Activated gamma-delta T cell (primary cell): ENCODE data around the gene PTPRE.
"Not testable (repeated sequence)": the region's sequence is repeated elsewhere in the genome, so short reads cannot be mapped to it uniquely, and the experiment has no call there.

Experiments used
- DNase-seq: peaks from one replicate; lab custom pipeline; 2025; lab: John Stamatoyannopoulos, UW

The PTPRE gene

DNA sequence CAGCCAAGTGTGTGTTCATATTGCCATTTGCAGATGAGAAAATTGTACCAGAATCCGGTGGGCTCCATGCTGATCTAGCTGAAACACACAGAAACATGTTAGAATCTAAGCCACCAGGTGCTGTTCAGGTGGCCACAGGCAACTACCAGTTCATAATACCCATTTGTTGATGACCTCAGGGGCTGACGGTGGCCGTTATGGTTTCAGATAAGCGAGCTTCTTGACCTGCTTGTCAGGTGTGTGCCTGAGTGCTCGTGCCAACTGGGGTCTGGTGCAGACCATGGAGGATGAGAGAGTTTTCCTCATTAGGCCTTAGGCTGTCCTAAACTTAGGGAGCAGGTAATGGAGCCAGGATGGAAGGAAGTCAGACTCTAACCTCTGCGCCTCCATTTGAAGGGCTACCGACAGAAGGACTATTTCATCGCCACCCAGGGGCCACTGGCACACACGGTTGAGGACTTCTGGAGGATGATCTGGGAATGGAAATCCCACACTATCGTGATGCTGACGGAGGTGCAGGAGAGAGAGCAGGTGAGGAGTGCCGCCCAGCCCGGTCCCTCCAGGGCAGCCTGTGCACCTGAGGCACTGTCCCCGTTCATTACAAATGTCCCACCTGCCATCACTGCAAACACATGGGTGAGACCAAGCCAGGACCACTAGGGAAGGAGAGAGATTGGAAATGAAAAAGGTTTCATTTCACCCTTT is 166.2 kb downstream of the PTPRE start:
- no peak for DNase-seq

DNA sequence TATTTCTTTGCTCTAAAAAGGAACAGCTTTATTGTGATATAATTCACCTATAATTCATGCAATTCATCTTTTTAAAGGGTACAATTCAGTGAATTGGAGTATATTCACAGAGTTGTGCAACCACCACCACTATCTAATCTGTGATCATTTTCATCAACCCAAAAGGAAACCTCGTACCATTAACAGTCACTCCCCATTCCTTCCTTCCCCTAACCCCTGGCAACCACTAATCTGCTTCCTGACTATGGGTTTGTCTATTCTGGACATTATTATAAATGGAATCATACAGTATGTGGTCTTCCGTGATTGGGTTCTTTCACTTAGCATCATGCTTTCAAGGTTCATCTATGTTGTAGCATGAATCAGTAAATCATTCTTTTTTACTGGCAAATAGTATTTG is 167.0 kb downstream of the PTPRE start:
- DNase-seq = no peak

DNA sequence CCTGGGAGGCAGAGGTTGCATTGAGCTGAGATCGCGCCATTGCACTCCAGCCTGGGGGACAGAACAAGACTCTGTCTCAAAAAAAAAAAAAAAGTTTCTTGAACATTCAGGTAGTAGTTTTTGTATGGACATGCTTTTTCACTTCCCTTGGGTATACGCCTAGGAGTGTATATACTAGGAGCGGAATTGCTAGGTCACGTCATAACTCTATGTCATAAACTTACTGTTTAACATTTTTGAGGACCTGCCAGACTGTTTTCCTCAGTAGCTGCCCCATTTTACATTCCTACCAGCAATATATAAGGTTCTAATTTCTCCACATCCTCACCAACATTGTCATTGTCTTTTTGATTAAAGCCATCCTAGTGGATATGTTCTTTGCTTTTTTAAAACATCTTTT is 167.7 kb downstream of the PTPRE start:
- no peak for DNase-seq

DNA sequence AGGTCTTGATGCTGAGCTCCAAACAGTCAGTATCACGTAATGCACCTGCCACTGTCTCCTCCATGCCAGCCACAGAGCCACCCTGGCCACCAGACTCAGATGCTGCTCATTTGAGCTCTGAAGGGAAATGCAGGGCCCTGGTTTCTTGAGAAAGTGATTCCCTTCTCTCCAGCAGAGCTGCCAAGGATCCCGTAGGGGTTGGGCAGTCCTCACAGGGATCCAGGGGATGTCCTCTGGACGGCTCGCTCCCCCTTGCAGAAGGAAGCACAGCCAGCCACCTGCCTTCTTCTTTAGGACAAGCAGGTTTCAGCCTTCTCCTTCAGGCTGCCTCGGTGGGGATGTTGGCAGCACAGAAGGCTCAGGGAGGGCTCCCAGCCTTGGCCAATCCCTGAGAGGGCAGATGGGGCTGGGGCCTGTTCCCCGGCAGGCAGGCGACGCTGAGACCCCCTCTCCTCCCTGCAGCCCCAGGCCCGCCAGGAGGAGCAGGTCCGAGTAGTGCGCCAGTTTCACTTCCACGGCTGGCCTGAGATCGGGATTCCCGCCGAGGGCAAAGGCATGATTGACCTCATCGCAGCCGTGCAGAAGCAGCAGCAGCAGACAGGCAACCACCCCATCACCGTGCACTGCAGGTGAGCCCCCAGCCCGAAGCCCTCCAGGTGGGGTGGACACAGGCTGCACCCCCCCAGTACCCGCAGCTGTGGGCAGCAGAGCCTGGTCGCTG is 170.4 kb downstream of the PTPRE start:
- no peak for DNase-seq

DNA sequence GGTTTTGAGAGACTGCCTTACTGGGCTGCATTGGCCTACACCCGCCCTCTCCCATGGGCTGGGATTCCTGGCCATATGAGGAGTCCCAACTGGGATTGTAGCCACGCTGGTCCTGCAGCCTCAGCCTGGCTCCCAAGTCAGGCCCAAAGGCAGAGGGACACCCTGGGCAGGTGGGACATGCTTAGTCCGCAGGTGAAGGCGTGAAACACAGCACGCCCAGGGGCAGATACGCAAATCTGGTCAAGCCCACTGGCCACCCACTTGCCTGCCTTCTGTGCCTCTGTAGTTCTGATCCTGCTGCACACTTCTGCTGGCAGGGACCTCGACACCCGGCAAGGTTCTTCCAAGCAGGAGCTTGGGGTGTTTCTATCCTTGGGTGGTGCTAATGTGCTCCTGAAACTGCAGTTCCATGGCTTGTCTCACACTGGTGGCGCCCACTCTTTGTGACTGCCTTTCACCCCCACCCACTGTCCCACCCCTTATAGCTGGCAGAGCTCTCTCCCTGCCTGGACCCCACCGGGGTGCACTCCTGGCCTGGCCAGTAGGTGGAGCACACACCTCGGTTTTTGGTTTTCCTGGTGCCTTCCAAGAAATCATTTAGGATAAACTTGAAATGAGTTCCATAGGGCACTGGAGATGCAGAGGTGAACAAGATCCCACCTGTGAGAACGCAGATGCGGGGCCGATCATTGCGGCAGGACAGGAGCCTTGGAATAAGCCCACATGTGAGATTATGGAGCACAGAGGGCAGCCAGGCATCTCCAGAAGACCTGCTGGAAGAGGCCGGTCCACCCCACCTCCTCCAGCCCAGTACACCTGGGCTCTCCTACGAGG is 171.4 kb downstream of the PTPRE start:
- no peak for DNase-seq

DNA sequence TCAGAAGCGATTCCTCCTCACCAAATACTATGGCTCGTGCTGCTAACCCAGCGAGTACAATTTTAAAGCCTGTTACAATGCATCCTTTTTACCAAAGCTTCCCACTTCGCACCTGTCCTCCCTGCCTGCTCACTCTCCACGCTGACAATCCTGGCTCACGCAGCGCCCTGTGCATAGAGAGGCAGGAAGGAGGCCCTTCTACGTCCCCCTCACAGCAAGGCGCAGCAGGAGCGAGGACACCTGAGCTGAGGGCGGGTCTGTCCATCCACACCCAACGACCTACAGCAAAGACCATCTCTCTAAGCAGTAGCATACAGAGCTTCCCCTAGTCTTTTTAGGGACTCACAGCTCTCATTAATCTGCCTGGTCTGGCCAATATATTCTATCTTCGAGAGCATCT is 173.3 kb downstream of the PTPRE start:
- DNase-seq = no peak

DNA sequence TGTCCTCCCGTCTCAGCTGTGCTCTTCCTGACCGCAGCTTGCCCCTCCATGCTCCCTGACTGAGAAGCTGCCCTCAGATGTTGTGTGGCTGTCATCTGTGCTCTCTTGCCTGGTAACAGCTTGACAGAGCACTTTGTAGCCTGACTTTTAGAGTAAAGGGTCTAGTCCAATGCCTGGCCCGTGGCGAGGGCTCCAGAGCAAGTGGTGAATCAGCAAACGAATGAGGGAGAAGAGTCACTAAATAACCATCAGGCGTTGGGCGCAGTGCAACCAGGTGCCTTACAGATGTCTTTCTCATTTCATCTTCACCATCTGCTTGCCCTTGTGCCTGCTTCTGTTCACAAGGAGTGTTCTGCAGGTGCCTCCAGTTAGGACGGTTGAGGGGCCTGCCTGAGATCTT is 173.7 kb downstream of the PTPRE start:
- DNase-seq = no peak

DNA sequence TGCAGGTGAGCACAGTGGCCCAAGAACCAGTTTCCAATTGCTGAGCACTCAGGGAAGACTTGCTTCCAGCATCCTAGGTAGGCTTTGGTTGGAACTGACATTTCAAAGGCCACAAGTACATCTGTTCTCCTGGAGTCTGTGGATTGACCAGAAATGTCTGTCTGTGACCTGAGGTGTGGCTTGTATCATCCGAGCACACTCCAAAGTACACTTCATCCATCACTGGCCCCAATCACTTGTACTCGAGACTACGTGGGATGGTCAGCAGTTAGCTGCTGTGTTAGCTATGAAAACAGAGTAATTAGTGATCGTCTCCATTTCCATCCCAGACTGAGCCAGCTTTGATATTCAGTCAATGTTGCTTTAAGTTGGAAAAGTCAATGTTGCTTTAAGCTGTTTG is 174.3 kb downstream of the PTPRE start:
- DNase-seq = no peak

DNA sequence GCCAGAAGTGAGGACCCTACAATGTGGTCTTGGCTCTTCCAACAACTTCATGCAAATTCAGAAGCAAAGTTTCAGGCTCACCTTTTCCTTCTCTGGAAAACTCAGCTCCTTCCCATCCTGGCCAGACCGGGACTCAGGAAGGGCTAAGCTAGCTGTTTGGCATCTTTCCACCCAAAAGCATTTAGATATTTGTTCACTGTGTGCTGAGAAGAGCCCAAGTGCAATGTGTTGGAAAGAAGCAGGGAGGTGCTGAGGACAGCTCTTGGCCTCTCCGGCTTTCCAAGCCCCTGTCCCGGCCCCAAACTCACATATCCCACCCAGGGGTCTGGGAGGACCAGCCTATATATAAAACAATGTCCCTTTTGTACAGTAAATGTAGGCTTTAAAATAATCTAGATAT is 174.8 kb downstream of the PTPRE start:
- DNase-seq = no peak

DNA sequence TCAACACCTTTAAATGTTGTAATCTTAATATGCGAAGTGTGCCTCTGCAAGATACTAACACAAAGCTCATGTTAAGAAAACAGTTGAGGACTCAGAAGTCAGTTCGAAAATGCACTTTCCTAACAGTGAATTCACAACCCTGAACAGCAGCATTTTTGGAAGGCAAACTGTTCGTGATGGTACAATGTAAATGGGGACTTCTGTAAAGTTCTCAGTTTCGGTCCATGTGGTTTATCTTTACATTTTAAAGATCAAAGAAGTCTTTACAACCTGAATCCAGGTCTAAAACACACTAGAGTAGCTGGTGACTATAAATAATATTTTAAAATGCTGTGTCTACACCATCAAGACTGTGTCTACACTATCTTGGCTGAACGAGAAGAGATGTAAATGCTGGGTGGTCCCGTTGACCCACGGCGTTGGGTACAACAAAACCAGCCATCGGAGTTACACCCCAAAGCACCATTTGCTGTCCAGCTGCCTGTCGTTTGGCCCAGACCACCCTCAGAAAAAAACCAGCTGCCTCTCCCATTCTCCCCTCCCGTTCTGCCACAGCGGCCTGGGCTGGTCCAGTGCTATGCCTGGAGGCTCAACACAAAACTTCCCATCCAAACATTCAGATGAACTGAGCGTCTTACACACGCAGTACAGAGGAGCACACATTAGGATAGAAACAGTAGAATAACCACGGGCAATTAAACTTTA is 176.4 kb downstream of the PTPRE start:
- no peak for DNase-seq

DNA sequence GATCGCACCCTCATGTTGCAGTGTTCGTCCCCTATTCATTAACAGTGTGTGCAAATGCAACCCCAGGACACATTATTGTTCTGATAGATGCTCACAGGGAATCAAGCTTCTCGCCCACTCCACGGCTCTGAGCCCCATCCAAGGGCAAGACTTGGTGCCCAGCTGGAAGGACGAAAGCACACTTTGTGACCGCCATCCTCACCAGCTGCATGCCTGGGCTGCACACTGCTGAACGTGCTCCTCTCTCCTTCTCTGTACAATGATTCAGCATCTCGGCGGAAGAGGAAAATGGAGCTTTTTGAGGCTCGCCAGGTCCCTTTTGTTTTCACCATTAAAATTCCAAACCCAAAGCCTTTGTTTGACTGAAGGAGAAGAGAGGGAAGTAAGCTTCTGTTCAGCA is 177.5 kb downstream of the PTPRE start:
- DNase-seq = no peak

DNA sequence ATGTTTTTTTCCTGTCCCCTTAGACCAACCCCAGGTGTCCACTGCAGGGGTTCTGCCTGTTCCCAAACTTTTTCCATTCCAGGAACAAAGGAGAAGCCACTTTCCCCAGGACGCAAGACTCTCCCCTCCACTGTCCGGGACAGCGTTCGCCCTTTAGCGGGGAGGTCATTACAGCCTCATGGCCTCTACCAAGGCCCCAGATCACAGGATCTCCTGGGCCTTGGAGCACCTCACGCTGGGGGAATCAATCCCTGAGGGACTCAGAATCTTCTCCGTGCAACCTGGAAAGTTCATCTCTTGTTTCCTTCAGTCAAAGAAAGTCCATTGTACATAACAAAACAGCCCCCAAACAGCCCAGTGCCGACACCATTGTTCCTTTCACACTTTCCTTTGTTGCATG is 178.1 kb downstream of the PTPRE start:
- no peak for DNase-seq

DNA sequence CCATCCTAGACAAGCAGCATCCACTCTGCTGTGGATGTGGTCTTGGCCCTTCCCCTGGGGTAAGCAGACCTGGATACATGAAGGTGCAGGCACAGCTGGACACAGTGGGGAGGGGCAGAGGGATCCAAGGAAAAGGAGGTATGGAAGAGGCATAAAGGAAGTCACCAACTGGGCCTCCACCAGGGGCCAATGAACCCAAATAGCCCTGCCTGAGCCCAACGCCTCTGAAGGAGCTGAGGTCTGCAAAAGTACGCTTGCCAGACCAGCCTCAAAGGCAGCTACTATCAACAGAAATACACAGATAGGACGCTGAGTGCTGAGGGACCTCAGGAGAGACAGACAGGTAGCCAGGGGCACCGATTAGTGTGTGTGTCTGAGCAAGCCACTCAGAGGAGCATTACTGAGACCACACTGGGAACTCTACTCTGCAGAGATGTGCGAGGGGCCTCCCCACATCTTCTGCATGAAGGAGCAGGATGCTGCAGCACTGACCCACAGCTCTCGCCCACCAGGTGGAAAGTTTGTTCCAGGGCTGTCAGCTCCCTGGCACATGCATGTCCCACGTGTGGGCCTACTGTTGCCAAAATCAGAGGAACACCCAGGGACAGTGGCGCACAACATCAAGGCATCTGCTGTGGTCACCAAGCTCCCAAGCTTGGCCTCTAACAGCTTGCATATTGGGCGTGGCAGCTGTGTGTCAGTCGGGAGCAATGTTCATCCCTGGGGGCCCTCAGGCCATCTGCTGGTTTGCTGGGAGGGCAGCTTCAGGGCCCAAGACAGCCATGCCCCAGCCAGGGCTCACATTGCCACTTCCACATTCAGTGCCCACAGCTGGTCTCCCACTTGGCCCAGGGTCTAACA is 179.3 kb downstream of the PTPRE start:
- DNase-seq = no peak

DNA sequence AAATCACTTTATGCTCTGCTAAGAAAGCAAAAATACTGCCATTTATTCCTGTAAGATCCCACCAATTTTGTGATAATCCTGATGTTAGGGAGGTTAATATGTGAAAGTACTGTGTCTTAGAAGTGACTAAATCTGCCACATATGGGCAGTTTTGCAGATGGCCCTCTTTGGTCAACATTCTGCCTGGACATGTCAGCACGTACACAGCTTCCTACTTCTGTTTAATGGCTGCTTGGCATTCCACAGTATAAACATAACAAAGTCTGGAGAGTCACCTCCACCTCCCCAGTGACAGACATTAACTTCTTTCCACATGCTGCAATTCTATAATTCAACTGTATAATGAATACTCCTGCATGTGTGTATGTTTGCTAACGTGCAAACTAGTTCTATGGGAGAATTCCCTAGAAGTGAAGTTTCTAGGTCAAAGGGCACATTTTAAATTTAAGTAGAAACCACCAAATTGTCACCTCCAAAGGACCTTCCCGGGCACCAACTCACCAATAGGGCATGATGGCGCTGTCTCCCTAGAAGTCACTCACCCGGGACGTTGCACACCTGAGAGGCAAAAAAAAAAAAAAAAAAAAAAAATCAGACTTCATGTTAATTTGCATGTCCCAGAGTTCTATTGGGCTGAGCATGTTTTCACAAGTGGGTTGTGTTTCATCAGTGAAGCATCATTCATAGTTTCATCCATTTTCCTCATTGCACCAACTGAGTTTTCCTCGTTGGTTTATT is 180.4 kb downstream of the PTPRE start:
- no peak for DNase-seq

DNA sequence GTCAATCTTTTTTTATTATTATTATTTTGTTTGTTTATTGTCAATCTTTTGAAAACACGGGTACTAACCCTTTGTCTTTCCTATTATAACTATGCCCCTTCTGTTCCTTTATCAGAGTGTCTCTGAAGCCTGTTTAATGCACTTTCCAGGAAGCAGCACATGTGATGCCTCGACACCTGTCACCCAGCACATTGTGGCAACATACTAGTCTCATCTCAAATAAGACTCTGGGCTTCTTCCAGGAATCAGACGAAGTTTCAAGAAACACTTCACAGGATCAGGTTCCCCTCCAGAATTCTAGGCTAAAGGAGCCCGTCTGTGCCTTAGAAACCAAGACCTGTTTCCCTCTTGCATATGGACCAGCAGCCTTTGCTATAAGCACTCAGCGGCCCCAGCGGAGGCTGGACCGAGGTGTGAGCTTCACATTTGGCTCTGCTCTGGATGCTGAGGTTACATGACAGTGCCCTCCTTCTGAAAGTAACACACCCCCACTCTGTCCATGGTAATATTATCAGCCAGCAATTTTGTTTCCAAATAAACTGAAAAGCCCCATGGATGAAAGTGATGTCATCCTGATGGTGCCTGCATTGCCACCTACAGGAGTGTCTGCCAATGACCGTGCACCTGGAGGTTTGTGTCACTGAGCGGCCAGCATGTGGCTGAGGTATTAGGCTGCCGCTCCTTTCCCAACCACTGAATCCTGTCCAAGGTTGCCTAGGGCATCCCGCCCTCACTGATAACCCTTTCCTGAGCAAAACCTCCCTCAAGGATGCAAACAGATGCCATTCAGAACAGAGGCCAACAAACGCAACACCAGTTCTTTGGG is 181.2 kb downstream of the PTPRE start:
- DNase-seq = no peak

DNA sequence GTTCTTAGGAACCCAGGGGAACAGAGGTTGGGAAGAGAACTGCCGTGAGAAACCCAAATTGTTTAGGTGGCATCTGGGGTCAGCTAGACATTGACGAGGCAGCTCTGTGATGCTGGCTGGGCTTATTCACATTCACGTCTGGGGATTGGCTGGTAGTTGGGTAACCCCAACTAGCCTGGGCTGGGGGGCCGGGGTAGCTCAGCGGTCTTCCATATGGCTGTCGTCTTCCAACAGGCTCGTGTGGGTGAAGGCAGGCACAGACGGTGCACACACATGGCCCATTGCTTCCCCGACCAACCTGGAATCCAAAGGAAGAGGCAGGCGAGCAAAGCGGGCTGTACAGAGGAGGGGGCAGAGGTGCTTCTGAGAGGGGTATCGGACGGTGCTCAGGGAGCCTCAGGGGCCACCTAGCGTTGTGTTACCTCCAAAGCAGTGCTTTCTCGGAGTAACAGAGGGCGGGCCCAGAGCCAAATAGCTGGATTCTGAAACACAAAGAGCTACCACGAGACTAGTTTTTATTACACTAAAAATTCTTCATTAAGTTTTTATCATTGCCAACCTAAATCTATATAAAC is 184.8 kb downstream of the PTPRE start:
- no peak for DNase-seq

DNA sequence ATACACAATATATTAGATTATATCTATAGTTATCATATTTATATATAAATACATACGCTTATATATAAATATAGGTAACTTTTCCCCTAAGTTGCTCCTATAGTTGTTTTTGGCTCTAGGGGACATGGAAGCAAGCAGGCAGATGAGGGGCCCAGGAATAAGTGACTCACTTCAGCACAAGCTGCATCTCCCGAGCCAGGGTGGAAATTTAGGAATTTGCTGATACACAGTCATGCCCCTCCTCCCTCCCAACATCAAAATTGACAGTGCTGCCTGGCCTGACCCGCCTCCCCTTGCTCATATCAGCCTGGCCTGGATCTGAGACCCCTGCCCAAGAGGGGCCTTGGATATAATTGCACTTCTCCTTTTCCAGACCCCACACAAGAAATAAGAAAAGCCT is 185.6 kb downstream of the PTPRE start:
- DNase-seq = no peak

DNA sequence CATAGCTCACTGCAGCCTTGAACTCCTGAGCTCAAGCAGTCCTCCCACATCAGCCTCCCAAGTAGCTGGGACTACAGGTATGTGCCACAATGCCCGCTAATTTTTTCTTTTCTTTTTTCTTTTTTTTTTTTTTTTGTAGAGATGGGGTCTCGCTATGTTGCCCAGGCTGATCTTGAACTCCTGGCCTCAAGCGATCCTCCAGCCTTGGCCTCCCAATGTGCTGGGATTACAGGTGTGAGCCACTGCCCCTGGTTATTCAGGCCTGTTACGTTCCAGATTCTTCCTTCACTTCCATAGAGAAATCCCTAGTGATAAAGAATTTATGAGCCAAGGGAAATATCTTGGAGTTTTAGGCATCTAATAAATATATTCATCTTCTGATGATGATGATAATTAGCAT is 187.7 kb downstream of the PTPRE start:
- not testable (repeated sequence) for DNase-seq

DNA sequence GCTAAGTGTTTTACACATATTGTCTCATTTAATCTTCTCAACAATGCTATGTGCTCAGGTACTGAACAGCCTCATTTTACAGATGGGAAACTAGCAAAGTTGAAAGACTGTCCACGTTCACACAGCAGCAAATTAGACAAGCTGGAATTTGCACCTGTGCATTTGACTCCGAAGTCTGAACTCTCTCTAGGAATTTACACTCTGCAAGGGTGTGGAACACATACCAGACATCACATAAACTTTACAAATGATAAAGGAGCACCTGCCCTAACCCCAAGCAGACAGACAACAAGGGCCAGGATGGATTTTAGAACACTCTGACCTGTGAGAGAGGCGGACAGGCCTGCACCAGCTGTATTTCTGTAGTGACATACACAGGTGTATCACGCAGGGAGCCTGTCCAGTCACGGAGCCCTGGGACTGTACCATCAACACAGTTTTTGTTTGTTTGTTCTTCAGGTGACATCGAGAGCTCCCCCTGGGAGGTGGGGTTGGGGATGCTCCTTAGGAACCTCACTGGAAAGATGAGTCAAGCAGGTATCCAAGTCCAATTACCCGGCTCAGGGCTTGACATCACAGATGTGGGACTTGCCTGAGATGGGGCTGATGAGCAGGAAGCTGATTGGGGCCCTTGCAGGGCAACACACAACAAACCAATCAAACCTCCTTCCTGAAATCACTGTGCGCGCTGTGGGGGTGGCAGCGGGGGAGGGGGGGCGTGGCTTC is 188.3 kb downstream of the PTPRE start:
- no peak for DNase-seq
